NB4 (cell line): ENCODE data around the gene TMOD1.

ENCODE experiments used
- DNase-seq: peaks from one replicate; pipeline ENCODE4 v3.0.0; 2010; ENCODE audit warnings: low read depth
- H3K4me3 ChIP-seq: one replicate; pipeline ENCODE4 v1.5.1; 2011; ENCODE audit warnings: mild to moderate bottlenecking, low read depth, low read length, moderate library complexity
- CTCF ChIP-seq: IDR thresholded peaks from one replicate; pipeline ENCODE4 v1.5.1; 2012; ENCODE audit warnings: low read depth, low read length
- MAX ChIP-seq: IDR thresholded peaks from 2 replicates; pipeline ENCODE4 v1.6.1; 2011; ENCODE audit warnings: low read depth, low read length
- MYC ChIP-seq: IDR thresholded peaks from 2 replicates; pipeline ENCODE4 v1.6.1; 2011; ENCODE audit warnings: low read depth, low read length
- POLR2A ChIP-seq: IDR thresholded peaks from 2 replicates; pipeline ENCODE4 v1.6.1; 2011; ENCODE audit warnings: mild to moderate bottlenecking; ENCODE audit not compliant: insufficient read length; ENCODE audit errors: extremely low read depth

The TMOD1 gene

GRCh38 chr9:97531888-97532376, 30.5 kb downstream of the TMOD1 start:
- TF ChIP-seq POLR2A (no peak), MAX (no peak), MYC (no peak), CTCF (no peak)
- no peak overlapping the region for H3K4me3 ChIP-seq

GRCh38 chr9:97534185-97534584, 32.7 kb downstream of the TMOD1 start:
- no peak for DNase-seq
- no peak overlapping the region for H3K4me3 ChIP-seq
- TF ChIP-seq CTCF (no peak), MYC (no peak), MAX (no peak), POLR2A (no peak)

More at GRCh38 chr9:97531888-97532376, 30.5 kb downstream of the TMOD1 start:
- DNase-seq = no peak

GRCh38 chr9:97534961-97535594, 33.6 kb downstream of the TMOD1 start:
- no peak overlapping the region for H3K4me3 ChIP-seq
- no peak for DNase-seq
- TF ChIP-seq CTCF (no peak), MYC (no peak), POLR2A (no peak), MAX (no peak)

- TF ChIP-seq POLR2A = no peak
- TF ChIP-seq MAX = no peak
- TF ChIP-seq MYC = no peak
- no peak for TF ChIP-seq CTCF
- no peak for DNase-seq
Measured at GRCh38 chr9:97535771-97536170, 34.3 kb downstream of the TMOD1 start.

GRCh38 chr9:97536480-97536879, 35.0 kb downstream of the TMOD1 start:
- H3K4me3 ChIP-seq = no peak overlapping the region
- no peak for DNase-seq
- TF ChIP-seq MYC = no peak
- no peak for TF ChIP-seq MAX
- TF ChIP-seq POLR2A = no peak
- TF ChIP-seq CTCF = no peak

More at GRCh38 chr9:97535771-97536170, 34.3 kb downstream of the TMOD1 start:
- H3K4me3 ChIP-seq = no peak overlapping the region
